Measurements from ENCODE around the gene HTRA3.

GRCh38 chr4:8289956-8290700, 20.6 kb downstream of the HTRA3 start:
- TF ChIP-seq CTCF (IDR thresholded peaks at IDR 0.05; ENCODE audit: poor library complexity, severe bottlenecking) (no peak), SMC3 (conservative IDR thresholded peaks at IDR 0.05; ENCODE audit: poor library complexity) (no peak), EP300 (conservative IDR thresholded peaks at IDR 0.05; ENCODE audit: poor library complexity, severe bottlenecking) (no peak), TAF1 (IDR thresholded peaks at IDR 0.05; ENCODE audit: low read depth) (no peak), POLR2AphosphoS5 (IDR thresholded peaks at IDR 0.05) (no peak), EZH2 (IDR thresholded peaks at IDR 0.05; ENCODE audit: borderline replicate concordance, insufficient read depth, low read length, poor library complexity, severe bottlenecking) (no peak), REST (IDR thresholded peaks at IDR 0.05; ENCODE audit: borderline replicate concordance) (no peak), RAD21 (conservative IDR thresholded peaks at IDR 0.05) (no peak), MXI1 (conservative IDR thresholded peaks at IDR 0.05; ENCODE audit: poor library complexity, severe bottlenecking) (no peak)

Data from neural cell (in vitro differentiated cells).